Neural progenitor cell (in vitro differentiated cells): ENCODE results near the gene PDAP1. TPM values are rescaled to one million over a fixed set of nuclear protein-coding genes. Genes with fewer than 3 reads are reported as not detected.

ENCODE experiments used
- DNase-seq: peaks from one replicate; pipeline ENCODE4 v3.0.0-alpha.2; 2016; ENCODE audit warnings: low spot score
- H2AFZ ChIP-seq: fragments of 200-600 bp; sonication (generic); replicated peaks from 2 replicates; pipeline ENCODE4 v1.6.1; 2016; ENCODE audit warnings: antibody characterized with exemption
- H3F3A ChIP-seq: fragments of 200-600 bp; sonication (generic); 2 replicates; pipeline ENCODE4 v1.6.1; 2016; ENCODE audit warnings: antibody characterized with exemption, low read depth
- H3K27ac ChIP-seq: fragments of 200-600 bp; sonication (generic); 2 replicates; pipeline ENCODE4 v1.5.1; 2016; ENCODE audit warnings: mild to moderate bottlenecking
- H3K27me3 ChIP-seq: fragments of 200-600 bp; sonication (generic); 2 replicates; pipeline ENCODE4 v1.6.1; 2016; ENCODE audit warnings: mild to moderate bottlenecking, moderate library complexity
- H3K36me3 ChIP-seq: fragments of 200-600 bp; sonication (generic); 2 replicates; pipeline ENCODE4 v1.5.1; 2016
- H3K4me1 ChIP-seq: fragments of 200-600 bp; sonication (generic); 2 replicates; pipeline ENCODE4 v1.6.1; 2016; ENCODE audit warnings: mixed run types
- H3K4me2 ChIP-seq: fragments of 200-600 bp; sonication (generic); 2 replicates; pipeline ENCODE4 v1.6.1; 2016
- H3K4me3 ChIP-seq: fragments of 200-600 bp; sonication (generic); 2 replicates; pipeline ENCODE4 v1.5.1; 2016
- H3K79me2 ChIP-seq: fragments of 200-600 bp; sonication (generic); 2 replicates; pipeline ENCODE4 v1.6.1; 2016; ENCODE audit warnings: low read depth
- H3K9ac ChIP-seq: fragments of 200-600 bp; sonication (generic); 2 replicates; pipeline ENCODE4 v1.6.1; 2016
- H3K9me3 ChIP-seq: fragments of 200-600 bp; sonication (generic); 2 replicates; pipeline ENCODE4 v1.5.1; 2016; ENCODE audit warnings: low read depth
- H4K20me1 ChIP-seq: fragments of 200-600 bp; sonication (generic); 2 replicates; pipeline ENCODE4 v1.6.1; 2016; ENCODE audit warnings: low read depth
- H3K27ac Mint-ChIP-seq: 3 replicates; pipeline ENCODE4 v1.8.0; 2021; ENCODE audit warnings: mixed read lengths
- H3K27me3 Mint-ChIP-seq: 2 replicates; pipeline ENCODE4 v1.8.0; 2022; ENCODE audit warnings: low read depth, mild to moderate bottlenecking, inconsistent platforms, moderate library complexity, mixed read lengths; ENCODE audit not compliant: insufficient read depth
- H3K36me3 Mint-ChIP-seq: 3 replicates; pipeline ENCODE4 v1.8.0; 2021; ENCODE audit warnings: mixed read lengths
- H3K4me1 Mint-ChIP-seq: 3 replicates; pipeline ENCODE4 v1.8.0; 2021; ENCODE audit warnings: mixed read lengths
- H3K4me3 Mint-ChIP-seq: 3 replicates; pipeline ENCODE4 v1.8.0; 2021; ENCODE audit warnings: mild to moderate bottlenecking, moderate library complexity, mixed read lengths
- H3K9me3 Mint-ChIP-seq: 3 replicates; pipeline ENCODE4 v1.8.0; 2020; ENCODE audit warnings: mixed read lengths
- CTCF ChIP-seq: fragments of 200-600 bp; sonication (generic); IDR thresholded peaks from 2 replicates; pipeline ENCODE4 v1.5.1; 2017; ENCODE audit warnings: antibody characterized with exemption, mild to moderate bottlenecking
- EZH2 ChIP-seq: fragments of 200-600 bp; sonication (generic); IDR thresholded peaks from 2 replicates; pipeline ENCODE4 v1.6.1; 2017; ENCODE audit warnings: antibody characterized with exemption, mild to moderate bottlenecking, moderate library complexity
- EZH2phosphoT487 ChIP-seq: fragments of 200-600 bp; sonication (generic); IDR thresholded peaks from 2 replicates; pipeline ENCODE4 v1.6.1; 2017; ENCODE audit warnings: antibody characterized with exemption
- total RNA-seq: library from RNA; depleted of rRNA; stranded (reverse); fragments of >200 nt; gene quantifications from 2 replicates; pipeline ENCODE4 v1.2.3, GENCODE V29; 2015; ENCODE audit warnings: low replicate concordance

PDAP1 gene
- total RNA-seq, 1 donor from 2014 or later = 136 TPM

GRCh38 chr7:99404977-99405320 lies 3.4 kb downstream of the PDAP1 start:
- H3K36me3 Mint-ChIP-seq = peaks cover 19% of the 10 kb centered on the region
- peaks cover 60% of the 10 kb centered on the region for H4K20me1 ChIP-seq
- H3K27me3 ChIP-seq = no peaks in the 10 kb centered on the region
- no peak overlapping the region for H3K27ac ChIP-seq
- no peaks in the 10 kb centered on the region for H3K36me3 ChIP-seq
- H3K4me3 Mint-ChIP-seq = peak overlapping the region; percentile 35
- H3K9me3 Mint-ChIP-seq = no peaks in the 10 kb centered on the region
- H3K27me3 Mint-ChIP-seq = peaks cover 6% of the 10 kb centered on the region
- no peaks in the 10 kb centered on the region for H3K9me3 ChIP-seq
- H3K79me2 ChIP-seq = peaks cover 57% of the 10 kb centered on the region
- no peak overlapping the region for H3K9ac ChIP-seq
- H2AFZ ChIP-seq = no peak overlapping the region
- no peak overlapping the region for H3K4me3 ChIP-seq
- peaks cover 13% of the 10 kb centered on the region for H3K4me1 ChIP-seq
- H3K4me2 ChIP-seq = no peak overlapping the region
- no peak overlapping the region for H3K27ac Mint-ChIP-seq
- DNase-seq = no peak
- H3F3A ChIP-seq = peaks cover 10% of the 10 kb centered on the region
- TF ChIP-seq EZH2 (no peak), EZH2phosphoT487 (no peak), CTCF (no peak)
- peaks cover 17% of the 10 kb centered on the region for H3K4me1 Mint-ChIP-seq

DNA sequence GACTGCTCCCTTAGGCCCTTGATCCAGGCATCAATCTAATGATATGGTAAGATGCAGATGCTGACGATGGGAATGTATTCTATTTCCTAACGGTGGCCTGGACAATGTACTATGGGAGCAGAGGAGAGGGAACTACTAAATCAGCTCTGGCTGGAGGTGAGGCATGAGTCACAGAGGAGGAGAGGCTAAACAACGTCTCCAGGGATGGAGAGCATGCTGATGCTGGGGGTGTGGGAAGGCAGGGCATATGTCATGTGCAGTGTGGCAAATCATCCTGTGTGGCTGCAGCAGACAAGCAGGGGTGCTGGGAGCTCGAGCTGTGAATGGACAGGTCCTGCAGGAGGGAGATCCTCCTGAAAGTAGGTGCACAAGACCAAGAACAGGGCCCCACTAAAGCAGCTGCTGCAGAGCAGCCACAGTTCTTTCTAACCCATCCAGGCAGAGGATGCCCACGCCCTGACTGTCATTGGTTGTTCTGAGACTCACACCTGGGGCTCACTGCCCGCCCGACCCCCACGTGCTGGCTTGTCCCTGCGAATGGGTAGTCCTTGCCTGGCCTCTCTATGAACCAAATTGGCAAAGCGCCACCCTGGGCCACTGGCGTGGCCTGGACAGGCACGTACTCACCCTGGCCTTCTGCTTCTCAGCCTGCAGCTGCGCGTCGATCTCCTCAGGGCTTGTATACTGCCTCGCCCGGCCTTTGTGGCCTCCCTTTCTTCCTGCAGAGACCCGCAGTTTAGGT lies 4.0 kb downstream of the PDAP1 start:
- Histone ChIP-seq H3K79me2 (peaks cover 52% of the 10 kb centered on the region), H3K4me2 (no peak overlapping the region), H3K27me3 (no peaks in the 10 kb centered on the region), H3K9me3 (no peaks in the 10 kb centered on the region), H3F3A (peaks cover 6% of the 10 kb centered on the region), H3K4me3 (no peak overlapping the region), H2AFZ (no peak overlapping the region), H4K20me1 (peaks cover 55% of the 10 kb centered on the region), H3K36me3 (no peaks in the 10 kb centered on the region), H3K4me1 (peaks cover 10% of the 10 kb centered on the region), H3K9ac (no peak overlapping the region), H3K27ac (no peak overlapping the region)
- no peak overlapping the region for H3K27ac Mint-ChIP-seq
- peaks cover 19% of the 10 kb centered on the region for H3K36me3 Mint-ChIP-seq
- no peak overlapping the region for H3K4me3 Mint-ChIP-seq
- DNase-seq = no peak
- no peaks in the 10 kb centered on the region for H3K9me3 Mint-ChIP-seq
- peaks cover 14% of the 10 kb centered on the region for H3K4me1 Mint-ChIP-seq
- peaks cover 6% of the 10 kb centered on the region for H3K27me3 Mint-ChIP-seq
- TF ChIP-seq EZH2 (no peak), EZH2phosphoT487 (no peak), CTCF (no peak)

- no peaks in the 10 kb centered on the region for H3K27me3 ChIP-seq
- peaks cover 59% of the 10 kb centered on the region for H4K20me1 ChIP-seq
- no peak overlapping the region for H3K4me2 ChIP-seq
- no peak for TF ChIP-seq EZH2phosphoT487
- H3K36me3 ChIP-seq = no peaks in the 10 kb centered on the region
- Mint-ChIP-seq H3K9me3 (no peaks in the 10 kb centered on the region), H3K27me3 (peaks cover 4% of the 10 kb centered on the region), H3K27ac (no peak overlapping the region), H3K4me1 (peaks cover 14% of the 10 kb centered on the region), H3K36me3 (peaks cover 21% of the 10 kb centered on the region), H3K4me3 (no peak overlapping the region)
- H3K9ac ChIP-seq = no peak overlapping the region
- H3F3A ChIP-seq = no peaks in the 10 kb centered on the region
- no peak overlapping the region for H3K4me3 ChIP-seq
- no peak overlapping the region for H2AFZ ChIP-seq
- no peak overlapping the region for H3K27ac ChIP-seq
- peaks cover 46% of the 10 kb centered on the region for H3K79me2 ChIP-seq
- DNase-seq = no peak
- H3K9me3 ChIP-seq = no peaks in the 10 kb centered on the region
- H3K4me1 ChIP-seq = peaks cover 10% of the 10 kb centered on the region
Measured at GRCh38 chr7:99403764-99404163, 4.6 kb downstream of the PDAP1 start.

DNA sequence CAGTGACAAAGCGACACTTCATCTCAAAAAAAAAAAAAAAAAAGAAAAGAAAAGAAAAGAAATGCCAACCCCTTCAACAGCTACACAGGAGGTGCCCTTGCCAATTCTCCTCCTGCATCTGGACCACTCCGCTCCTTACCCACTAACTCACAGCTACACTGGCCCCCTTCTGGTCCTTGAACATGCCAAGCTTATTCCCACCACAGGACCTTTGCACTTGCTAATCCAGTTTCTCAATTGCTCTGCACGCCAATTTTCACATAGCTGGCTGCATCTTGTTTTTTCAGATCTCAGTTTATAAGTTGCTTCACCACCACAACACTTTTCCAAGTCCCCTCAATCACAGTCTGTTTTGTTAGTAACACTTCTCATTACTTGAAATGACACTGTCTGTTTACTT lies 5.5 kb downstream of the PDAP1 start:
- Histone ChIP-seq H3K27ac (no peak overlapping the region), H3K27me3 (no peaks in the 10 kb centered on the region), H2AFZ (no peak overlapping the region), H3K4me3 (no peak overlapping the region), H3K36me3 (no peaks in the 10 kb centered on the region), H3K9me3 (no peaks in the 10 kb centered on the region), H3F3A (no peaks in the 10 kb centered on the region), H3K9ac (no peak overlapping the region), H3K4me1 (peaks cover 10% of the 10 kb centered on the region), H3K79me2 (peaks cover 41% of the 10 kb centered on the region), H4K20me1 (peaks cover 59% of the 10 kb centered on the region), H3K4me2 (no peak overlapping the region)
- Mint-ChIP-seq H3K36me3 (peaks cover 29% of the 10 kb centered on the region), H3K27ac (no peak overlapping the region), H3K27me3 (peaks cover 2% of the 10 kb centered on the region), H3K4me3 (no peak overlapping the region), H3K9me3 (no peaks in the 10 kb centered on the region), H3K4me1 (peaks cover 14% of the 10 kb centered on the region)
- no peak for DNase-seq
- no peak for TF ChIP-seq CTCF
- no peak for TF ChIP-seq EZH2
- no peak for TF ChIP-seq EZH2phosphoT487
